ENCODE data around the gene GMPR2. TPM values are rescaled to one million over a fixed set of nuclear protein-coding genes. Genes with fewer than 3 reads are reported as not detected.

GMPR2 gene
- total RNA-seq, 1 donor from 2014 or later, result 37.5 TPM

GRCh38 chr14:24247422-24247821 lies 14.7 kb downstream of the GMPR2 start:
- intact Hi-C loops (cut with DNase I), result no loop called here
- no peak overlapping the region for H3K27ac ChIP-seq
- no peaks in the 10 kb centered on the region for H3K9me3 ChIP-seq
- DNase-seq (ENCODE audit: low spot score in 2 of 2), result no peak
- no peaks in the 10 kb centered on the region for H3K36me3 ChIP-seq
- TF ChIP-seq CTCF (IDR thresholded peaks at IDR 0.05), result no peak
- no peaks in the 10 kb centered on the region for H3K27me3 ChIP-seq
- peaks cover 0 to 5% of the 10 kb centered on the region in 2 donors for H3K4me1 ChIP-seq
- H3K4me3 ChIP-seq, result no peak overlapping the region

GRCh38 chr14:24249230-24250021 lies 16.7 kb downstream of the GMPR2 start:
- no peaks in the 10 kb centered on the region for H3K36me3 ChIP-seq
- no peak overlapping the region for H3K4me3 ChIP-seq
- no peaks in the 10 kb centered on the region for H3K9me3 ChIP-seq
- no peak for DNase-seq (ENCODE audit: low spot score in 2 of 2)
- no peak overlapping the region for H3K27ac ChIP-seq
- TF ChIP-seq CTCF (IDR thresholded peaks at IDR 0.05), result no peak
- intact Hi-C loops (cut with DNase I), result no loop called here
- H3K27me3 ChIP-seq, result no peaks in the 10 kb centered on the region
- H3K4me1 ChIP-seq, result no peaks in the 10 kb centered on the region

GRCh38 chr14:24250354-24250753 lies 17.6 kb downstream of the GMPR2 start:
- Histone ChIP-seq H3K36me3 (no peaks in the 10 kb centered on the region), H3K27me3 (no peaks in the 10 kb centered on the region), H3K4me1 (no peaks in the 10 kb centered on the region), H3K27ac (no peak overlapping the region), H3K9me3 (no peaks in the 10 kb centered on the region), H3K4me3 (no peak overlapping the region)
- DNase-seq (ENCODE audit: low spot score in 2 of 2), result no peak
- intact Hi-C loops (cut with DNase I), result no loop called here
- TF ChIP-seq CTCF (IDR thresholded peaks at IDR 0.05), result no peak

GRCh38 chr14:24251880-24252288 lies 19.2 kb downstream of the GMPR2 start:
- Histone ChIP-seq H3K4me1 (no peaks in the 10 kb centered on the region), H3K9me3 (no peaks in the 10 kb centered on the region), H3K27me3 (no peaks in the 10 kb centered on the region), H3K4me3 (no peak overlapping the region), H3K36me3 (no peaks in the 10 kb centered on the region), H3K27ac (no peak overlapping the region)
- intact Hi-C loops (cut with DNase I), result no loop called here
- DNase-seq (ENCODE audit: low spot score in 2 of 2), result no peak
- TF ChIP-seq CTCF (IDR thresholded peaks at IDR 0.05), result no peak

- Histone ChIP-seq H3K27me3 (no peaks in the 10 kb centered on the region), H3K4me1 (no peaks in the 10 kb centered on the region), H3K36me3 (no peaks in the 10 kb centered on the region), H3K9me3 (no peaks in the 10 kb centered on the region), H3K27ac (no peak overlapping the region), H3K4me3 (no peak overlapping the region)
- DNase-seq (ENCODE audit: low spot score in 2 of 2), result no peak
- no peak for TF ChIP-seq CTCF (IDR thresholded peaks at IDR 0.05)
- intact Hi-C loops (cut with DNase I), result no loop called here
Observed at GRCh38 chr14:24252289-24253124, 19.8 kb downstream of the GMPR2 start.
